ENCODE data around the gene TRNAU1AP. TPM values are rescaled to one million over a fixed set of nuclear protein-coding genes. Genes with fewer than 3 reads are reported as not detected.

TRNAU1AP gene
- polyA plus RNA-seq, 1 experiment: 29.4 TPM

GRCh38 chr1:28573564-28573963 is 20.7 kb downstream of the TRNAU1AP start:
- H3K9me3 ChIP-seq (ENCODE audit: control insufficient read depth, insufficient read depth, low read length): no peaks in the 10 kb centered on the region
- H3K4me3 ChIP-seq (ENCODE audit: low read depth, low read length): no peak overlapping the region
- ChIA-PET POLR2A (interaction anchor here (0.7 to 5.9 kb wide), 2 partner anchors 8 to 284 kb away, joined by 6 to 38 read pairs; no protein-coding TSS in a partner anchor), CTCF (interaction anchor here (1.3 kb wide), 1 partner anchor 325 kb away, joined by 4 read pairs; no protein-coding TSS in a partner anchor)
- DNase-seq (ENCODE audit: low read depth, low spot score): no peak
- no peak overlapping the region for H3K27ac ChIP-seq (ENCODE audit: low read depth, low read length)
- no peak for TF ChIP-seq CTCF (IDR thresholded peaks at IDR 0.05; ENCODE audit: low read depth, low read length)
- no peaks in the 10 kb centered on the region for H3K27me3 ChIP-seq (ENCODE audit: control insufficient read depth, insufficient read depth, low read length)

GRCh38 chr1:28577052-28577678 is 24.3 kb downstream of the TRNAU1AP start:
- H3K27me3 ChIP-seq (ENCODE audit: control insufficient read depth, insufficient read depth, low read length): no peaks in the 10 kb centered on the region
- no peak for DNase-seq (ENCODE audit: low read depth, low spot score)
- CTCF ChIA-PET: no interaction called here
- H3K27ac ChIP-seq (ENCODE audit: low read depth, low read length): no peak overlapping the region
- no peak for TF ChIP-seq CTCF (IDR thresholded peaks at IDR 0.05; ENCODE audit: low read depth, low read length)
- H3K9me3 ChIP-seq (ENCODE audit: control insufficient read depth, insufficient read depth, low read length): no peaks in the 10 kb centered on the region; the same call in 1 of the 2 replicates
- POLR2A ChIA-PET: interaction anchor here (0.6 to 0.7 kb wide), 2 partner anchors 10 to 26 kb away, joined by 3 to 4 read pairs; no protein-coding TSS in a partner anchor
- no peak overlapping the region for H3K4me3 ChIP-seq (ENCODE audit: low read depth, low read length)

GRCh38 chr1:28577738-28578536 is 25.1 kb downstream of the TRNAU1AP start:
- no peak overlapping the region for H3K27ac ChIP-seq (ENCODE audit: low read depth, low read length)
- no peak overlapping the region for H3K4me3 ChIP-seq (ENCODE audit: low read depth, low read length)
- POLR2A ChIA-PET: no interaction called here
- no peak for TF ChIP-seq CTCF (IDR thresholded peaks at IDR 0.05; ENCODE audit: low read depth, low read length)
- CTCF ChIA-PET: interaction anchor here (1.2 kb wide), 1 partner anchor 218 kb away, joined by 3 read pairs; no protein-coding TSS in a partner anchor
- no peak for DNase-seq (ENCODE audit: low read depth, low spot score)
- no peaks in the 10 kb centered on the region for H3K27me3 ChIP-seq (ENCODE audit: control insufficient read depth, insufficient read depth, low read length)
- H3K9me3 ChIP-seq (ENCODE audit: control insufficient read depth, insufficient read depth, low read length): no peaks in the 10 kb centered on the region; the same call in 1 of the 2 replicates

- Histone ChIP-seq H3K27me3 (ENCODE audit: control insufficient read depth, insufficient read depth, low read length) (no peaks in the 10 kb centered on the region), H3K27ac (ENCODE audit: low read depth, low read length) (no peak overlapping the region), H3K4me3 (ENCODE audit: low read depth, low read length) (no peak overlapping the region), H3K9me3 (ENCODE audit: control insufficient read depth, insufficient read depth, low read length) (no peaks in the 10 kb centered on the region; the same call in 1 of the 2 replicates)
- ChIA-PET CTCF (interaction anchor here (1.2 to 1.7 kb wide), 3 partner anchors 24 to 330 kb away, joined by 3 to 9 read pairs (median 4); no protein-coding TSS in a partner anchor), POLR2A (interaction anchor here (0.7 to 3.9 kb wide), 5 partner anchors 14 to 73 kb away, joined by 3 to 95 read pairs (median 4); partner anchors contain the start of genes RAB42 and RCC1)
- no peak for DNase-seq (ENCODE audit: low read depth, low spot score)
- no peak for TF ChIP-seq CTCF (IDR thresholded peaks at IDR 0.05; ENCODE audit: low read depth, low read length)
These were observed 25.9 kb downstream of the TRNAU1AP start for GRCh38 chr1:28578696-28579218.
